H1 (cell line): ENCODE results near the gene RPUSD1. TPM values are rescaled to one million over a fixed set of nuclear protein-coding genes. Genes with fewer than 3 reads are reported as not detected.

Experiments used
- CTCF ChIA-PET: fragments of 300-600 bp; sonication (Branson Sonifier 250); formaldehyde crosslinking; loops from one replicate; lab custom pipeline; 2021; ENCODE audit not compliant: partially characterized antibody; lab: Charles Lee
- POLR2A ChIA-PET: fragments of 300-600 bp; sonication (Branson Sonifier 250); formaldehyde crosslinking; loops from one replicate; lab custom pipeline; 2021; ENCODE audit warnings: inconsistent platforms; ENCODE audit not compliant: partially characterized antibody; lab: Charles Lee
- DNase-seq, 2 experiments: peaks; one replicate each; pipeline versions ENCODE4 v3.0.0 to v3.0.0-alpha.2; 2010 to 2022; ENCODE audit warnings: low spot score in 2 of 2, low read depth in 1 of 2, mixed read lengths in 1 of 2
- FAIRE-seq: peaks from 2 replicates; lab custom pipeline; 2011; peaks lifted over from hg19 to GRCh38; lab: Jason Lieb, UNC
- H2AFZ ChIP-seq: 2 replicates; pipeline ENCODE4 v1.8.1; 2012; ENCODE audit warnings: low read length, inconsistent platforms
- H2AK5ac ChIP-seq: 2 replicates; pipeline ENCODE4 v1.6.1; 2013; ENCODE audit warnings: low read depth, low read length
- H2BK120ac ChIP-seq: replicated peaks from 2 replicates; pipeline ENCODE3; 2013; ENCODE audit warnings: low read depth, low read length, inconsistent platforms
- H2BK12ac ChIP-seq: 2 replicates; pipeline ENCODE4 v1.6.1; 2013; ENCODE audit warnings: low read depth, low read length
- H2BK15ac ChIP-seq: 2 replicates; pipeline ENCODE4 v1.6.1; 2013; ENCODE audit warnings: low read length
- H2BK20ac ChIP-seq: 2 replicates; pipeline ENCODE4 v1.6.1; 2013; ENCODE audit warnings: low read length
- H2BK5ac ChIP-seq: 2 replicates; pipeline ENCODE4 v1.6.1; 2013; ENCODE audit warnings: low read depth, low read length
- H3K14ac ChIP-seq: 2 replicates; pipeline ENCODE4 v1.6.1; 2013; ENCODE audit warnings: inconsistent platforms; ENCODE audit not compliant: insufficient read length
- H3K18ac ChIP-seq: 2 replicates; pipeline ENCODE4 v1.6.1; 2013; ENCODE audit warnings: low read length; ENCODE audit errors: extremely low read depth
- H3K23ac ChIP-seq: 2 replicates; pipeline ENCODE4 v1.6.1; 2013; ENCODE audit warnings: inconsistent platforms; ENCODE audit not compliant: insufficient read length
- H3K23me2 ChIP-seq: 2 replicates; pipeline ENCODE4 v1.6.1; 2013; ENCODE audit warnings: low read depth, low read length
- H3K27ac ChIP-seq: 2 replicates; pipeline ENCODE4 v1.6.1; 2011; ENCODE audit warnings: low read depth, low read length, inconsistent platforms
- H3K27me3 ChIP-seq, 4 experiments: replicated peaks in 1 of 4; 1 replicate in 1 of 4; 2 replicates in 3 of 4; pipeline versions ENCODE4 v1.6.1 to v1.8.1; 2011 to 2013; ENCODE audit warnings: low read length in 3 of 4, mild to moderate bottlenecking in 3 of 4, inconsistent platforms in 2 of 4, mixed read lengths in 2 of 4, moderate library complexity in 1 of 4; ENCODE audit not compliant: control insufficient read depth in 3 of 4, insufficient read depth in 3 of 4; ENCODE audit errors: extremely low read depth in 1 of 4
- H3K36me3 ChIP-seq, 4 experiments: 2 replicates each; pipeline versions ENCODE4 v1.6.1 to v1.8.1; 2011 to 2013; ENCODE audit warnings: mild to moderate bottlenecking in 4 of 4, low read length in 3 of 4, moderate library complexity in 2 of 4, control low read depth in 1 of 4, inconsistent platforms in 1 of 4; ENCODE audit not compliant: insufficient read depth in 4 of 4, control insufficient read depth in 2 of 4
- H3K4ac ChIP-seq: replicated peaks from 2 replicates; pipeline ENCODE3; 2013; ENCODE audit warnings: low read length, low read depth, mixed read lengths, inconsistent platforms; ENCODE audit not compliant: insufficient read length
- H3K4me1 ChIP-seq, 4 experiments: replicated peaks in 1 of 4; 1 replicate in 1 of 4; 2 replicates in 3 of 4; pipeline versions ENCODE4 v1.6.1 to v1.8.1; 2011 to 2013; ENCODE audit warnings: low read length in 3 of 4, inconsistent platforms in 2 of 4, mixed read lengths in 1 of 4; ENCODE audit not compliant: insufficient read depth in 4 of 4, control insufficient read depth in 3 of 4
- H3K4me2 ChIP-seq, 2 experiments: 2 replicates each; pipeline versions ENCODE4 v1.6.1 to v1.8.1; 2011 to 2013; ENCODE audit warnings: low read depth in 2 of 2, low read length in 2 of 2, control low read depth in 1 of 2, inconsistent platforms in 1 of 2, mild to moderate bottlenecking in 1 of 2; ENCODE audit not compliant: insufficient read depth in 1 of 2
- H3K4me3 ChIP-seq, 4 experiments: fragments of 200-600, 300-600 bp in 1 of 4; sonication (generic), shearing (Covaris generic), sonication (Bioruptor Twin) in 1 of 4; 2 replicates each; pipeline versions ENCODE4 v1.5.1 to v1.8.1; 2011 to 2016; ENCODE audit warnings: low read length in 4 of 4, low read depth in 3 of 4, control low read depth in 2 of 4, inconsistent platforms in 2 of 4, mild to moderate bottlenecking in 2 of 4, mixed read lengths in 1 of 4, moderate library complexity in 1 of 4; ENCODE audit not compliant: insufficient read depth in 2 of 4; ENCODE audit errors: extremely low read depth in 1 of 4
- H3K56ac ChIP-seq: replicated peaks from 2 replicates; pipeline ENCODE3; 2013; ENCODE audit warnings: low read depth, mild to moderate bottlenecking, mixed read lengths, low read length, inconsistent platforms; ENCODE audit not compliant: insufficient read length
- H3K79me1 ChIP-seq: 2 replicates; pipeline ENCODE4 v1.6.1; 2013; ENCODE audit warnings: low read depth, low read length, control low read depth
- H3K79me2 ChIP-seq, 2 experiments: 2 replicates each; pipeline versions ENCODE4 v1.6.1 to v1.8.1; 2012 to 2013; ENCODE audit warnings: low read length in 2 of 2, mild to moderate bottlenecking in 2 of 2, inconsistent platforms in 1 of 2; ENCODE audit not compliant: insufficient read depth in 2 of 2, control insufficient read depth in 1 of 2
- H3K9ac ChIP-seq, 4 experiments: replicated peaks in 1 of 4; 1 replicate in 1 of 4; 2 replicates in 3 of 4; pipeline versions ENCODE4 v1.6.1 to v1.8.1; 2011 to 2013; ENCODE audit warnings: low read depth in 3 of 4, low read length in 3 of 4, control low read depth in 2 of 4, mild to moderate bottlenecking in 2 of 4, moderate library complexity in 2 of 4, inconsistent platforms in 1 of 4; ENCODE audit errors: extremely low read depth in 1 of 4
- H3K9me3 ChIP-seq, 2 experiments: 2 replicates each; pipeline versions ENCODE4 v1.6.1 to v1.8.1; 2012 to 2013; ENCODE audit warnings: mild to moderate bottlenecking in 2 of 2, moderate library complexity in 2 of 2, control low read depth in 1 of 2, inconsistent platforms in 1 of 2, low read depth in 1 of 2, low read length in 1 of 2, mixed read lengths in 1 of 2; ENCODE audit not compliant: insufficient read depth in 2 of 2
- H4K20me1 ChIP-seq, 2 experiments: replicated peaks in 1 of 2; 2 replicates each; pipeline versions ENCODE3 to v1.8.1; 2011 to 2013; ENCODE audit warnings: inconsistent platforms in 2 of 2, low read length in 2 of 2, mild to moderate bottlenecking in 1 of 2; ENCODE audit not compliant: insufficient read depth in 2 of 2, control insufficient read depth in 1 of 2
- H4K5ac ChIP-seq: 2 replicates; pipeline ENCODE4 v1.6.1; 2013; ENCODE audit warnings: low read length, low read depth, mixed read lengths, inconsistent platforms; ENCODE audit not compliant: insufficient read length
- H4K8ac ChIP-seq: 2 replicates; pipeline ENCODE4 v1.8.0; 2013; ENCODE audit warnings: mild to moderate bottlenecking, moderate library complexity, low read length, inconsistent platforms; ENCODE audit not compliant: insufficient read depth; ENCODE audit errors: extremely low read depth
- H4K91ac ChIP-seq: replicated peaks from 2 replicates; pipeline ENCODE3; 2013; ENCODE audit warnings: low read length, mixed read lengths, inconsistent platforms; ENCODE audit not compliant: insufficient read length
- ASH2L ChIP-seq: fragments of 200-600, 300-600 bp; sonication (generic); IDR thresholded peaks from one replicate; pipeline ENCODE4 v1.7.1; 2017; ENCODE audit warnings: low read length
- CREB1 ChIP-seq: IDR thresholded peaks from 2 replicates; pipeline ENCODE4 v1.6.1; 2012; ENCODE audit warnings: inconsistent platforms
- HDAC6 ChIP-seq: IDR thresholded peaks from one replicate; pipeline ENCODE4 v1.7.1; 2012; ENCODE audit warnings: low read depth, mild to moderate bottlenecking, inconsistent platforms, low read length, moderate library complexity
- JUN ChIP-seq: IDR thresholded peaks from 2 replicates; pipeline ENCODE4 v1.6.1; 2011; ENCODE audit warnings: low read depth, mild to moderate bottlenecking, improper control_type of control experiment, low read length
- JUND ChIP-seq: IDR thresholded peaks from 2 replicates; pipeline ENCODE4 v1.6.1; 2011; ENCODE audit warnings: mild to moderate bottlenecking, improper control_type of control experiment, low read length
- POLR2A ChIP-seq, 2 experiments: IDR thresholded peaks; 1 replicate in 1 of 2; 2 replicates in 1 of 2; pipeline ENCODE4 v1.6.1; 2011; ENCODE audit warnings: low read depth in 2 of 2, low read length in 2 of 2, mild to moderate bottlenecking in 2 of 2; ENCODE audit errors: control extremely low read depth in 1 of 2
- RBBP5 ChIP-seq: IDR thresholded peaks from 2 replicates; pipeline ENCODE4 v1.7.1; 2012; ENCODE audit warnings: low read depth, mild to moderate bottlenecking, inconsistent platforms, low read length, moderate library complexity, borderline replicate concordance
- SAP30 ChIP-seq: fragments of 300-600 bp; sonication (generic); IDR thresholded peaks from 2 replicates; pipeline ENCODE4 v1.7.1; 2012; ENCODE audit warnings: low read length, moderate library complexity, mild to moderate bottlenecking, inconsistent platforms; ENCODE audit not compliant: insufficient read depth, insufficient replicate concordance
- SRF ChIP-seq: IDR thresholded peaks from 2 replicates; pipeline ENCODE4 v1.6.1; 2011; ENCODE audit warnings: mild to moderate bottlenecking, low read depth, low read length, moderate library complexity
- TCF12 ChIP-seq: IDR thresholded peaks from 2 replicates; pipeline ENCODE4 v1.6.1; 2011; ENCODE audit warnings: low read depth, mild to moderate bottlenecking, low read length
- YY1 ChIP-seq: IDR thresholded peaks from 2 replicates; pipeline ENCODE4 v1.6.1; 2011; ENCODE audit warnings: low read depth, mild to moderate bottlenecking, low read length
- WGBS, 2 experiments: shearing (Covaris generic) in 1 of 2; methylation state at CpG; one replicate each; pipeline versions ENCODE4 v1.1.6 to v1.1.7; 2013 to 2015; ENCODE audit warnings: low lambda C conversion rate in 2 of 2, mixed read lengths in 2 of 2, inconsistent platforms in 1 of 2, low coverage in 1 of 2, missing lambda C conversion rate in 1 of 2; ENCODE audit not compliant: insufficient replicate concordance in 2 of 2, insufficient coverage in 1 of 2, insufficient read length in 1 of 2; ENCODE audit errors: extremely low coverage in 1 of 2, missing lambda C conversion rate in 1 of 2; 5-methylcytosine and 5-hydroxymethylcytosine counted together
- polyA plus RNA-seq, 7 experiments: library from polyadenylated mRNA; depleted of rRNA in 3 of 7; stranded (reverse) in 5 of 7; unstranded in 2 of 7; fragments of >200 nt in 5 of 7; fragments of 200-250 nt in 2 of 7; gene quantifications; 1 replicate in 5 of 7; 2 replicates in 1 of 7; 4 replicates in 1 of 7; pipeline versions ENCODE4 v1.2.1 to v1.2.3, GENCODE V29; 2011 to 2013; ENCODE audit warnings: missing spikeins in 2 of 7, mixed read lengths in 2 of 7
- total RNA-seq: library from RNA; stranded (reverse); fragmentation: NEBNext Ultra II Directional; extraction: Animal tissue kit (Norgen Biotek cat#: 25700); gene quantifications from 2 replicates; pipeline ENCODE4 v1.2.1, GENCODE V29; 2021

Gene RPUSD1
- total and polyA plus RNA-seq, 2 of the 8 experiments (the other 6 are each of a cell fraction or from before 2014, with no cell fraction given): 32.2 to 61.8 TPM

DNA sequence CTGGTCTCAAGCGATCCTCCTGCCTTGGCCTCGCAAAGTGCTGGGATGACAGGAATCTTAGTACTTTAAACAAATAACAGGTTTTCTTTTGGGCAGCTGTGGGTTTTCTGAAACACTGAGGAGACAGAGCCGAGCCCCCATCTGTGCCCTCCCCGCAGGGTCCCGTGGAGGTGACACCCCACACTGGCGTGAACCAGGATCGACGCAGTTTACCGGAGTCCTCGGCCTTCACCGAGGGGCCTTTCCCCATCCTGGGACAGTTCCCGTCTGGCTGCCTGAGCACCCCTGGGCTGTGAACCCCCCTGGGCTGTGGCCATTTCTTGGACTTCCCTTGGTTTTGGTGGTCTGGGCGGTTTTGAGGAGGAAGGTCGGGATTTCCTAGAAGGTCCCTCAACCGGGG is 27.7 kb upstream of the RPUSD1 start:
- Histone ChIP-seq H3K56ac (no peak overlapping the region), H3K18ac (no peak overlapping the region), H2BK5ac (no peak overlapping the region), H3K4me1 (peaks cover 0 to 2% (median under 1%) of the 10 kb centered on the region in 4 experiments; a peak in 3 of 7 replicates), H3K14ac (no peak overlapping the region), H2BK12ac (no peak overlapping the region), H2AK5ac (no peak overlapping the region), H3K9ac (no peak overlapping the region), H3K79me1 (no peaks in the 10 kb centered on the region), H2AFZ (no peak overlapping the region), H3K79me2 (no peaks in the 10 kb centered on the region), H4K5ac (no peak overlapping the region), H4K20me1 (peaks cover 0 to 6% of the 10 kb centered on the region in 2 experiments), H3K4ac (no peak overlapping the region), H3K27me3 (peaks cover 0 to 6% (median 4%) of the 10 kb centered on the region in 4 experiments; a peak in 5 of 7 replicates), H3K27ac (no peak overlapping the region), H2BK20ac (no peak overlapping the region), H2BK15ac (no peak overlapping the region), H4K91ac (no peak overlapping the region), H2BK120ac (no peak overlapping the region), H3K4me3 (no peak overlapping the region), H3K4me2 (no peak overlapping the region), H4K8ac (peak overlapping the region; percentile 57; the same call in 1 of the 2 replicates), H3K23me2 (no peaks in the 10 kb centered on the region; the same call in 1 of the 2 replicates), H3K9me3 (peaks cover 4 to 14% of the 10 kb centered on the region in 2 experiments; a peak in 3 of 4 replicates), H3K36me3 (no peaks in the 10 kb centered on the region), H3K23ac (no peak overlapping the region)
- TF ChIP-seq CREB1 (no peak), POLR2A (IDR thresholded peaks at IDR 0.05; ENCODE audit: control extremely low read depth in 1 of 2, low read depth in 2 of 2, low read length in 2 of 2) (no peak), SAP30 (no peak), HDAC6 (no peak), TCF12 (no peak), JUN (no peak), ASH2L (no peak), YY1 (no peak), SRF (no peak), JUND (no peak), RBBP5 (no peak)
- WGBS, 2 experiments: 93% methylated on average over 15 of the region's 15 CpGs; no CpG with 5 or more reads in 1 of the 2 experiments
- ChIA-PET CTCF (no interaction called here), POLR2A (interaction anchor here (1.3 kb wide), 1 partner anchor 13 kb away, joined by 3 read pairs; no protein-coding TSS in a partner anchor)
- DNase-seq (no peak), FAIRE-seq (no peak)
